ENCODE measurements around the gene TMPRSS12.

- TF ChIP-seq SNIP1 (IDR thresholded peaks at IDR 0.05; ENCODE audit: low read depth) (no peak), SMAD1 (IDR thresholded peaks at IDR 0.05; ENCODE audit: low read depth, low read length, partially characterized antibody) (no peak), EZH2 (IDR thresholded peaks at IDR 0.05; ENCODE audit: borderline replicate concordance, low read depth, low read length) (no peak), ZNF644 (tag; IDR thresholded peaks at IDR 0.05; ENCODE audit: low read depth) (no peak)
Measured at GRCh38 chr12:50806176-50806575, 36.5 kb upstream of the TMPRSS12 start.
